ENCODE data around the gene SPTY2D1.

DNA sequence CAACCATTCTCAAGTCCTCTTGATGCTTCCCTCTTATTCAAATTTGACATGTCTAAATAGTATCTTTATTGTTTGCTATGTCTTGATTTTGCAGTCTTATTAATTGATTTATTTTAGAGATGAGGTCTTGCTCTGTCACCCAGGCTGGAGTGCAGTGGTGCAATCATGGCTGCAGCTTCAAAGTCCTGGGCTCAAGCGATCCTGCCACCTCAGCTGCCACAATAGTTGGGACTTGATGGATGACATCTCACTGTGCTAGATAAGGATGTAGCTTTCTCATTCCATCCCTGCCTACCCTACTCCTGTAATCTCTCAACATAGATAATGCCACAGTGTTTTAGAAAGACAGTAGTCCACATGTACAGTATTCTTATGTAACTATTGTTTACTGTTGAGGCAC, 7.5 kb upstream of the SPTY2D1 start:
- TF ChIP-seq EZH2 (IDR thresholded peaks at IDR 0.05; ENCODE audit: low read length) = no peak
- TF ChIP-seq, protein P1, sequence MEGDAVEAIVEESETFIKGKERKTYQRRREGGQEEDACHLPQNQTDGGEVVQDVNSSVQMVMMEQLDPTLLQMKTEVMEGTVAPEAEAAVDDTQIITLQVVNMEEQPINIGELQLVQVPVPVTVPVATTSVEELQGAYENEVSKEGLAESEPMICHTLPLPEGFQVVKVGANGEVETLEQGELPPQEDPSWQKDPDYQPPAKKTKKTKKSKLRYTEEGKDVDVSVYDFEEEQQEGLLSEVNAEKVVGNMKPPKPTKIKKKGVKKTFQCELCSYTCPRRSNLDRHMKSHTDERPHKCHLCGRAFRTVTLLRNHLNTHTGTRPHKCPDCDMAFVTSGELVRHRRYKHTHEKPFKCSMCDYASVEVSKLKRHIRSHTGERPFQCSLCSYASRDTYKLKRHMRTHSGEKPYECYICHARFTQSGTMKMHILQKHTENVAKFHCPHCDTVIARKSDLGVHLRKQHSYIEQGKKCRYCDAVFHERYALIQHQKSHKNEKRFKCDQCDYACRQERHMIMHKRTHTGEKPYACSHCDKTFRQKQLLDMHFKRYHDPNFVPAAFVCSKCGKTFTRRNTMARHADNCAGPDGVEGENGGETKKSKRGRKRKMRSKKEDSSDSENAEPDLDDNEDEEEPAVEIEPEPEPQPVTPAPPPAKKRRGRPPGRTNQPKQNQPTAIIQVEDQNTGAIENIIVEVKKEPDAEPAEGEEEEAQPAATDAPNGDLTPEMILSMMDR (optimal IDR thresholded peaks at IDR 0.05 in 1 of 3, IDR thresholded peaks at IDR 0.05 in 1 of 3, conservative IDR thresholded peaks at IDR 0.05 in 1 of 3; ENCODE audit: extremely low read depth in 1 of 3, insufficient read depth in 2 of 3, low read length in 3 of 3) = no peak

Data from keratinocyte (primary cell).